ENCODE measurements around the gene NOD2.
A peak's percentile ranks its signal among the peaks of the same experiment; 100 is the strongest.

Gene NOD2

DNA sequence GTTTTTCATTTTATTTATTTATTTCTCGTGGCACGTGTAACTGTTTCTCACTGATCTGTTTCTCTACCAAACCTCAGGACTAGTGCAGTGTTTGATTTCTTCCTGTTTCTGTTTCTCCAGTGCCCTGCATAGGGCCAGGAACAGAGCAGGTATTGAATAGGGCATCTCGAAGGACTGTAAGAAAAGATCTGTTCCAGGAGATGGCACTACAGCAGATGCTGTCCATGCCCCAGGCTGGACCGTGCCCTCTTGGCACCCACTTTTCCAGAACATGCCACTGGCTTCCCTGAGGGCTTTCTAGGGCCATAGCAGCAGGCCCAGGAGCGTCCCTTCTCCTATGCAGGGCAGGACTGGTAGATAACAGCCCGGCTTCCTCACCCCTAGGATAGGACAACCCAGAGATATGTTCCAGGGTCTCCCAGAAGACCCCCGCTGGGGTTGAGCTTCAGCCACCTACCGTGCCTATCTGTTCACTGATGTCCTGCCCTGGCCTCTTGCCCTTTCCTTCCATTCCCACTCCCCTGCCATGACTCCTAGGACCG, 16.7 kb upstream of the NOD2 start:
- no peaks in the 10 kb centered on the region for H3K27me3 Mint-ChIP-seq
- CTCF ChIA-PET = interaction anchor here (0.9 to 7.8 kb wide), 8 partner anchors 9 to 130 kb away, joined by 3 to 141 read pairs (median 4); no protein-coding TSS in a partner anchor
- H3K36me3 Mint-ChIP-seq = peaks cover 81% of the 10 kb centered on the region
- H3K9me3 Mint-ChIP-seq = peaks cover 19% of the 10 kb centered on the region
- no peak overlapping the region for H3K4me3 Mint-ChIP-seq
- H3K27ac Mint-ChIP-seq = peak overlapping the region; percentile 20
- H3K4me1 Mint-ChIP-seq = peaks cover 52% of the 10 kb centered on the region
- DNase-seq = no peak

DNA sequence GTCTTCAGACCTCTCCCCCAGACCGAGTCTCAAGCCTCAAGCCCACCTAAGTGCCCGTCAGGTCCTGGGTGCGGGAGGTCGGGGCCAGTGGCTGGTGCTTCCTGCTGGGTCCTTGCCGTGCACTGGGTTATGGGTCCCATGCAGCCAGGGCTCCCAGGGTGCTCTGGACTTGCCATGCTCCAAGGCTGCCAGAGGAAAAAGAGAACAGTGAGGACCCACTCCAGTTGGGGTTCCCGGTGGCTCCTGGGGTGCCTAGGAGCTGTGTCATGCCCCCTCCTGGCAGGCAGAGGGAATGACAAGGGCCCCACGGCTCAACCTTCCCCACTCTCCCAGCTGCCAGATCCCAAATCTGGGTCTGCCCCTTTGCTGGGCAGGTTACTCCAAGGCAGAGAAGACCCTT, 16.1 kb upstream of the NOD2 start:
- DNase-seq = no peak
- Mint-ChIP-seq H3K4me1 (peaks cover 55% of the 10 kb centered on the region), H3K4me3 (no peak overlapping the region), H3K9me3 (peaks cover 13% of the 10 kb centered on the region), H3K27me3 (no peaks in the 10 kb centered on the region), H3K27ac (peak overlapping the region; percentile 39), H3K36me3 (peaks cover 75% of the 10 kb centered on the region)
- CTCF ChIA-PET = interaction anchor here (0.6 to 7.8 kb wide), 10 partner anchors 8 to 399 kb away, joined by 3 to 141 read pairs (median 4); no protein-coding TSS in a partner anchor

DNA sequence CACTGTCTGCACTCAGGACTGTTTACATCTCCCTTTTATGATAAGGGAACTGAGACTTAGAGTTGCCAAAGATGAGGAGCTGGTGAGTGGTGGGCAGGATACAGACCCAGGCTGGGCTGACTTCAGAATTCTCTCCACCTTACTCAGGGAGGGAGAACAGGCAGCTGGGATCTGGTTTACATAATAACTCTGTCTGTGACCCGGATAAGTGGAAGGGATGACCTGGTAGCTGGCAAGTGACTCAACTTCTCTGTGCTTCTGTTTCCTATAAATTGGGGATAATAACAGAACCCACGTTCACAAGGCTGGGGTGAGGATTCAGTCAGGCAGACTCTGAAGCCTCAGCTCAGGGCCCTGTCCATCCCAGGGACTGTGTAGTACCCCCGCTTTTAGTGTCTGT, 14.9 kb upstream of the NOD2 start:
- Mint-ChIP-seq H3K27me3 (no peaks in the 10 kb centered on the region), H3K9me3 (peaks cover 3% of the 10 kb centered on the region), H3K27ac (peak overlapping the region; percentile 91), H3K4me3 (peak overlapping the region; percentile 92), H3K36me3 (peaks cover 65% of the 10 kb centered on the region), H3K4me1 (peaks cover 67% of the 10 kb centered on the region)
- CTCF ChIA-PET = interaction anchor here (0.7 to 7.8 kb wide), 12 partner anchors 8 to 467 kb away, joined by 3 to 141 read pairs (median 4); partner anchors contain the start of gene CYLD
- no peak for DNase-seq

DNA sequence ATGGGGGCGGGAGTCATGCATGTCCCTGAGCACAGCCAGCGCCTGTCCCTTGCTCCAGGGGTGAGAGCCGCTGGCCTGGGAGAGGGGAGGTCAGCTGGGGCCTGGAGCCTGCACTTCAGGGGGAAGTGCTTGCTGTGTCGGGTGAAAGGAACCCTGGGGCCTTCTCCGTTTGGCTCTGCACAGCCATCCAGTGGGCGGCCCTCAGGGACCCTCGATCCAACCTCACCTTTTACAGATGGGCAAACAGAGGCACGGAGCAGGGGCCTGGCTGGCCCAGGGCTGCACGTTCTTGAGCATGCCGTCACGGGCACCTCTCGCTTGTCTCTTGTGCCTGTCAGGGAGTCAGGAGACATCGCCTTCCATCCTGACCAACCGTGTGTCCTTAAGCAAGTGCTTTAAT, 14.1 kb upstream of the NOD2 start:
- CTCF ChIA-PET = interaction anchor here (0.7 to 7.8 kb wide), 10 partner anchors 7 to 127 kb away, joined by 3 to 141 read pairs (median 11); partner anchors contain the start of gene CYLD
- peaks cover 61% of the 10 kb centered on the region for H3K36me3 Mint-ChIP-seq
- no peak for DNase-seq
- H3K9me3 Mint-ChIP-seq = no peaks in the 10 kb centered on the region
- no peaks in the 10 kb centered on the region for H3K27me3 Mint-ChIP-seq
- H3K4me3 Mint-ChIP-seq = peak overlapping the region; percentile 92
- peaks cover 74% of the 10 kb centered on the region for H3K4me1 Mint-ChIP-seq
- H3K27ac Mint-ChIP-seq = peak overlapping the region; percentile 91

DNA sequence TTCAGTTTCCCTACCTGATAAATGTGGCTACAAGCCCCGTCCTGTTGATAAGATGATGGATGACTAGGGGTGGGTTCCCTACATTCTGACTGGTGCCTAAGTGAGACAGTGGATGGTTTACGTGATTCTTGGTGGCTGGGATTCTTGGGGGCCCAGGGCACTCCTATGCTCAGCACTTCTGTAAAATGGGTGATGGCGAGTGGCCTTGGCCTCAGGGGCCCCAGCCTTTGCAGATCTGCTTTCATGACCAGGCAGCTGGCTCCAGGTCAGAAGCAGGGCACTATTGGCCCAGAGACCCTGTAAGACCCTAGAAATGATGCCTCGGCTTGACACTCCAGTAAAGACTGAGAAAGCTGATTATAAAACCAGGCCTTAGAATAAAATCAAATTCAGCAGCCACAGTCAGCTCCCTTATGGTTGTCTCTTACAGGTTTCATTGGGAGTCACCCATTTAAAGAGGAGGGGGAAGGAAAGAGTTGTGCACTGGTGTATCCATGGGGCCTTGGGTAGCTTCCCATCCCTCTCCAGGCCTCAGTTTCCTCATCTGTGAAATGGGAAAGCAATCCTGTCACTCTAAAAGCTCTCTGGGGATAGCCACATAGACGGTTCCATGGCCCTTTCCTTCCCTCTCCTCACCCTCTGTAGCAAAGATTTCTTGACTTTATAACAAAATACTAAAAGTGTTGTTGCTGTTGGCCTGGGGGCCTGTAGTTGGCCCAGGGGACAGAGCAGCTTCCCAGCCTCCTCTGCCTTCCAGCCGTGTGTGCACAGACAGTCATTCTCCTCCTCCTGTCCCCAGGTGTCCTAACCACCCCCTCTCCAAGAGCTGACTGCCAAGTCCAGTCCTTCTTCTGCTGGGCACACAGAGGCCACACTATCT, 13.5 kb upstream of the NOD2 start:
- Mint-ChIP-seq H3K27ac (peak overlapping the region; percentile 91), H3K4me3 (peak overlapping the region; percentile 92), H3K36me3 (peaks cover 54% of the 10 kb centered on the region), H3K4me1 (peaks cover 81% of the 10 kb centered on the region), H3K9me3 (no peaks in the 10 kb centered on the region), H3K27me3 (no peaks in the 10 kb centered on the region)
- no peak for DNase-seq
- CTCF ChIA-PET = interaction anchor here (1.1 to 7.8 kb wide), 6 partner anchors 8 to 126 kb away, joined by 3 to 141 read pairs (median 15); partner anchors contain the start of gene CYLD

DNA sequence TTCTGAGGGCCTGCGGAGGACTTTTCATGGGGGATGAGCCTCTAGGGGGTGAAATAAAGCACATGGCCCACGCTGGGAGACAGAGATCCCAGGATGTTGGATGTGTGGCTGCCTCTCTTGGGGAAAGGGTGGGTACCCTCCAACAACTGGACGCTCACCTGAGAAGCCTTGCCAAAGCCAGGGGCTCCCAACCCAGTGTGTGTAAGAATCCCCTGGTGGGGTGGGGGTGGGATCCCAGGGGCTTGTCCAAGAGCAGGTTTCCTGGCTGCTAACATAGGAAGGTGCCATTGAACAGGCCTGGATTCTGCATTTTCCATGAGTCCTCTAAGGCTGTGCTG, 12.9 kb upstream of the NOD2 start:
- H3K27me3 Mint-ChIP-seq = no peaks in the 10 kb centered on the region
- no peaks in the 10 kb centered on the region for H3K9me3 Mint-ChIP-seq
- H3K36me3 Mint-ChIP-seq = peaks cover 48% of the 10 kb centered on the region
- H3K4me1 Mint-ChIP-seq = peaks cover 87% of the 10 kb centered on the region
- no peak for DNase-seq
- CTCF ChIA-PET = interaction anchor here (1.1 to 7.8 kb wide), 4 partner anchors 9 to 125 kb away, joined by 3 to 141 read pairs (median 26); no protein-coding TSS in a partner anchor
- H3K4me3 Mint-ChIP-seq = peak overlapping the region; percentile 92
- H3K27ac Mint-ChIP-seq = peak overlapping the region; percentile 91

DNA sequence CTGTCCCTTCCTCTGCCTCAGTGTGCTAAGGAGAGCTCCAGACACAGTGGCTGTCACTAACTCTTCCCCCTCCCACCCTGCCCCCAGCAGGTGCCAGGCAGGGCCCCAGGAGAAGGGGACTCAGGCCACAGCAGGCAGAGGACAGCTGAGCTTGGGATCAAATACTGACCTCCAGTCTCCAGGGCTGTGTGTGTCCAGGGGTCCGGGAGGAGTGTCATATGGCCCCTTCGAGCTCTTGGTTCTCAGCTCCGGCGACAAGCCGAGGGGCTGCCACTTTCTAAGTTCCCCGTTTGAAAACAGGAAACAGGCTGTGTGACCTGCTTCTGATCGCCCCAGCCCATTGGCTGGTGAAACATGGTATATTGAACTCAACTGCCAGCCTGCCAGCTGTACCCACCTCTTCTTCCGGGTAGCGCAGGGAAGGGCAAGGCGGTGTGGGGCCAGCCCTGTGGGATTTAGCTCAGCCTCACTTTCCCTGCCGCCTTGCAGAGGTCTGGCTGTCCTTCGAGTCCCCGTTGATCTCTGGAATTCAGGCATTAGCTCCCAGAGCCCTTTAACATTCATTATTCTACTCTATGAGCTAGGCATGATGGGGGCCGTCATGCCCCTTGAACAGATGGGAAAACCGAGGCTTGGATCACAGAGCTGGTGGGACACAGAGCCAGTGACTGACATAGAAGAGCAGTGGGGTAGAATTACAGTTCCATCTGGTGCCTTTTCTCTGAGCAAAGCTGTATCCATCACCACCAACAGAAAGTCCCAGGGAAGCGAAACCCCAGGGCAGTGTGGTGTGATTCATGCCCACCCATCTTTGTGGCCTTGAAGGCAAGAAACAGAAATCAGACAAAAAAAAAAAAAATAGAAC, 12.2 kb upstream of the NOD2 start, which contains the start of gene SNX20:
Gene SNX20 (minus strand): TSS at position 292 of the 865 bp plus-strand sequence. CDS start 3,786 bp downstream, outside the sequence.
- Mint-ChIP-seq H3K9me3 (no peaks in the 10 kb centered on the region), H3K27me3 (no peaks in the 10 kb centered on the region), H3K27ac (peak within 1 kb of the TSS; percentile 91), H3K4me3 (peak within 1 kb of the TSS; percentile 92), H3K4me1 (peaks cover 90% of the 10 kb centered on the region), H3K36me3 (peaks cover 41% of the 10 kb centered on the region)
- peak; percentile 82 for DNase-seq
- CTCF ChIA-PET = interaction anchor here (1.0 to 7.8 kb wide), 4 partner anchors 9 to 125 kb away, joined by 3 to 141 read pairs (median 26); no protein-coding TSS in a partner anchor

DNA sequence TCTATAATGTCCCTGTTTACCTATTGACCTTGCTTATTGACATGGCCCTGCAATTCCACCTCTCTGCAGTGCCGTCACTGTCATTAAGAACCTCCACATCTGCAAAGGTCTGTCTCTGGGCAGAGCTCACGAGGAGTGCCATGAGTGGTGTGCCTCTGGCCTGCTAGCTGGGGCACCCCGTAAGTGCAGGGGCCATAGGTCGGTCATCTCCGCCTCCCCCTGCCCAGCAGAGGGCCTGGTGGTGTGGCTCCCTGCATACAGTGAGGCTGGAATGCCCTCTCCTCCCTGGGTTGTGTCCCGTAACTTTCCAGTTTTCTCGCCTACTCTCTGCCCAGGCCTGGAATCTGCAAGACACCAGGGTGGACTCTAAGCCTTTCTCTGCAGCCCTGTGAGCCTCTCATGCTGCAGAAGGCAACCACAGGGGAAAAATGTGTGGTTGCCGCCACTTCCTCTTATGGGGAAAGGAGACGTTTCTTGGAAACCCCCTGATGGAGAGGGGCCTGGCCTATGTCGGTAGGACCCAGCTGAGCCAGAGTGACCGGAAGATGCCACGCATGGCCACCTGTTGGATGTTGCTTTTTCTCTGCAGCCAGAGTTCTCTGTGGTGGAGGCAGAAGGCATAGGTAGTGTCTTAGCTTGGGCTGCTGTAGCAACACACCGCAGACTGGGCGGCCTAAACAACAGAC, 9.6 kb upstream of the NOD2 start:
- peak; percentile 76 for DNase-seq
- H3K9me3 Mint-ChIP-seq = no peaks in the 10 kb centered on the region
- peaks cover 69% of the 10 kb centered on the region for H3K4me1 Mint-ChIP-seq
- H3K27me3 Mint-ChIP-seq = peaks cover 5% of the 10 kb centered on the region
- H3K36me3 Mint-ChIP-seq = peaks cover 15% of the 10 kb centered on the region
- H3K27ac Mint-ChIP-seq = peak overlapping the region; percentile 87
- peak overlapping the region; percentile 48 for H3K4me3 Mint-ChIP-seq
- CTCF ChIA-PET = interaction anchor here (1.0 to 3.8 kb wide), 3 partner anchors 12 to 62 kb away, joined by 6 to 23 read pairs (median 20); no protein-coding TSS in a partner anchor

DNA sequence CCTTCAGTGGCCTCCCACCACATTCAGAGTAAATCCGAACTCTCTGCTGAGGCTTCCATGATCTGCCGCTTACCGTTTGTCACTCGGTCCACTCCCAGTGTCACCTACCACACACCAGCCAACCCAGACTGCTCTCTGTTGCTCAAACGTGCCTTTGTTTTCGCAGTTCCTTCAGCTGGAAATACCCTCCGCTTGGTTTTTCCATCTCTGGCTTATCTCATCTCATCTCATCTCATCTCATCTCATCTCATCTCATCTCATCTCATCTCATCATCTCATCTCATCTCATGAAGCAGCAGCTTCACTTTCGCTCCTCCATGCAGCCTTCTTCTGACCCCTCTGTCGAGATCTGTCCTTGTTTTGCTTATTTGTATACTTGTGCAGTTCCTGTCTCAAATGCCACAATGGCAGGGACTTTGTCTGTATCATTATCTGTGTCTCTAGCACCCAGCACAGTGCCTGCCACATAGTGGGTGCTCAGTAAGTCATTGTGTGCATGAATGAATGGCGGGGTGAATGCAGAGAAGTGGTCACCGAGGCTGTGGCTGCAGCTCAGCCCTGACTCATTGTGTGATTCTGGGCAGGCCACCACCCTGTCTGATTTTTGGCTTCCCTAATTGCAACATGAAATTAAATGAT, 8.5 kb upstream of the NOD2 start:
- H3K27me3 Mint-ChIP-seq = peaks cover 5% of the 10 kb centered on the region
- peak overlapping the region; percentile 87 for H3K27ac Mint-ChIP-seq
- peak overlapping the region; percentile 1 for H3K4me3 Mint-ChIP-seq
- H3K9me3 Mint-ChIP-seq = no peaks in the 10 kb centered on the region
- CTCF ChIA-PET = interaction anchor here (0.6 to 3.8 kb wide), 6 partner anchors 8 to 71 kb away, joined by 3 to 23 read pairs (median 4); no protein-coding TSS in a partner anchor
- H3K4me1 Mint-ChIP-seq = peaks cover 61% of the 10 kb centered on the region
- peaks cover 7% of the 10 kb centered on the region for H3K36me3 Mint-ChIP-seq
- DNase-seq = peak; percentile 49

DNA sequence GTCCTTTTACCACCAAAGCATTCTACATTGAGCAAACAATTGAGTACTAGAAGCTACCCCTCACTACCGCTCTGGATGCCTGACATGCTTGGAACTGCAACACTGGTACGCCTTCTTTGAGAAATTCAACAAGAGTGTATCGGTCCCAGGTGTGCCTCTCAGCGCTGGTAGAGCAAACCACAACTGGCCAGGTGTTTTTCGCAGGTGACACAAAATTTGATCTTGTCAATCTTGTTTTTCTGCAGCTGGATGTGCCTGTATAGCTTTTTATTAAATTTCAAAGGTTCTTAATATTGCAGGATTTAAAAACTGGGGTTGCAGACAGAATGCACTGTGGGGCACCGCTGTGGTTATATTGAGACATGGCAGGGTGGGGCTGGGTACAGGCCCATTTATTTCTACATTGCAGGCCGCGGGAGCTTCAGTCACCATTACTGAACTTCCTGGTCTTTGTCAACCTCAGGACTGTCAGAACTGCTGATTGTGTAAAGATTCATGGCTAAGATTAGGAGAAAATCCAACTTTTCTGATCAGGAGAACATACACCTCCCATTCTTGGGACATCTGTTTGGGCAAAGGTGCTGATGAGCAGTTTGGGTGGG, 7.8 kb upstream of the NOD2 start:
- Mint-ChIP-seq H3K27me3 (peaks cover 5% of the 10 kb centered on the region), H3K9me3 (no peaks in the 10 kb centered on the region), H3K27ac (peak overlapping the region; percentile 87), H3K4me3 (no peak overlapping the region), H3K4me1 (peaks cover 56% of the 10 kb centered on the region), H3K36me3 (peaks cover 2% of the 10 kb centered on the region)
- CTCF ChIA-PET = interaction anchor here (0.6 to 3.8 kb wide), 6 partner anchors 8 to 70 kb away, joined by 3 to 23 read pairs (median 4); no protein-coding TSS in a partner anchor
- no peak for DNase-seq

DNA sequence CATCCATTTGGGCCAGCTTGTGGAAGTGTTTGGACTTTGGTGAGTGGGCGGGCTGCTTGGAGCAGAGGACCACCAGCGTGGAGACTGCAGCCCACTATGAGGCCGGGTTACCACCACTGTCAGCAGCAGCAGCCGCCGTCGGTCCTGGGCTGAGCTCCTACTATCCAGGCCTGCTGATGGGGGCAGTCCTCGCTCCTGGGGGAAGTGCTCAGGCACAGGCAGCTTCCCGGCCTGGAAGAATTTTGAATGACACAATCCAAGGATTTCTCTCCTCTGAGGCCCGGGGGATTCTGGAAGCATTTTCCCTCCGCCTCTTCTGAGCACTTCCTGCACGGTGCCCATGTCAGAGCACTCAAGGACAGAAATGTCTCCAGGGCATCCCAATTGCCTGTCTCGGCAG, 5.3 kb upstream of the NOD2 start:
- H3K9me3 Mint-ChIP-seq = no peaks in the 10 kb centered on the region
- CTCF ChIA-PET = interaction anchor here (1.0 kb wide), 1 partner anchor 16 kb away, joined by 3 read pairs; no protein-coding TSS in a partner anchor
- no peak overlapping the region for H3K4me3 Mint-ChIP-seq
- peaks cover 44% of the 10 kb centered on the region for H3K4me1 Mint-ChIP-seq
- H3K27me3 Mint-ChIP-seq = peaks cover 26% of the 10 kb centered on the region
- peaks cover 2% of the 10 kb centered on the region for H3K36me3 Mint-ChIP-seq
- H3K27ac Mint-ChIP-seq = no peak overlapping the region
- DNase-seq = no peak

DNA sequence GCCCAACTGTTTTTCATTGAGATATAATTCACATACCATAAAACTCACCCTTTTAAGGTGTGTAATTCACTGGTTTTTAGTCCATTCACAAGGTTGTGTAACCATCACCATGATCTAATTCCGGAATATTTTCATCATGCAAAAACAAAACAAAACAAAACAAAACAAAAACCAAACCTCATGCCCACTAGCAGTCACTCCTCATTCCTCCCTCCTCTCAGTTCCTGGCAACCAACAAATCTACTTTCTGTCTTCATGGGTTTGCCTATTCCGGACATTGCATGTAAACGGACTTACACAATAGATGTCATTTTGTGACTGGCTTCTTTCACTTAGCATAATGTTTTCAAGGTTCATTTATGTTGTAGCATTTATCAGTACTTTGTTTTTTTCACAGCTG, 4.5 kb upstream of the NOD2 start:
- CTCF ChIA-PET = no interaction called here
- Mint-ChIP-seq H3K4me1 (peaks cover 39% of the 10 kb centered on the region), H3K27me3 (peaks cover 30% of the 10 kb centered on the region), H3K36me3 (peaks cover 2% of the 10 kb centered on the region), H3K9me3 (no peaks in the 10 kb centered on the region), H3K4me3 (no peak overlapping the region), H3K27ac (no peak overlapping the region)
- DNase-seq = no peak

Data from activated naive CD4-positive, alpha-beta T cell treated with anti-CD3 and anti-CD28 coated beads, Interleukin-2, amount 10 ng/mL, durations not matched to agents 7 days and 5 days (primary cell).